MG63 (cell line): ENCODE results near the gene KLF11. TPM values are rescaled to one million over a fixed set of nuclear protein-coding genes. Genes with fewer than 3 reads are reported as not detected.
"Not testable (repeated sequence)": the region's sequence is repeated elsewhere in the genome, so short reads cannot be mapped to it uniquely, and the experiment has no call there.

Source experiments
- DNase-seq: peaks from one replicate; pipeline ENCODE4 v3.0.0-alpha.2; 2020
- H3K27me3 ChIP-seq: fragments of 250-450 bp; sonication (Bioruptor Pico); 2 replicates; pipeline ENCODE4 v1.5.1; 2020; ENCODE audit warnings: mild to moderate bottlenecking, moderate library complexity
- H3K36me3 ChIP-seq: fragments of 250-450 bp; sonication (Bioruptor Pico); 2 replicates; pipeline ENCODE4 v1.5.1; 2020; ENCODE audit warnings: mild to moderate bottlenecking, moderate library complexity
- H3K4me3 ChIP-seq: fragments of 250-450 bp; sonication (Bioruptor Pico); 2 replicates; pipeline ENCODE4 v1.5.1; 2020; ENCODE audit warnings: mild to moderate bottlenecking, moderate library complexity
- H3K9me3 ChIP-seq: fragments of 250-450 bp; sonication (Bioruptor Pico); 2 replicates; pipeline ENCODE4 v1.5.1; 2020; ENCODE audit warnings: mild to moderate bottlenecking, moderate library complexity
- total RNA-seq: library from RNA; depleted of rRNA; stranded (reverse); fragments of >200 nt; shearing (Covaris generic); gene quantifications from 2 replicates; pipeline ENCODE4 v1.2.3, GENCODE V29; 2014; ENCODE audit warnings: low replicate concordance

KLF11 gene
- total RNA-seq, 1 experiment from 2014 or later, result 2.0 TPM

- no peak overlapping the region for H3K4me3 ChIP-seq
- no peak for DNase-seq
- no peaks in the 10 kb centered on the region for H3K9me3 ChIP-seq
- no peaks in the 10 kb centered on the region for H3K27me3 ChIP-seq
- H3K36me3 ChIP-seq, result no peaks in the 10 kb centered on the region
Measured at GRCh38 chr2:10016001-10016801, 27.1 kb upstream of the KLF11 start.

DNA sequence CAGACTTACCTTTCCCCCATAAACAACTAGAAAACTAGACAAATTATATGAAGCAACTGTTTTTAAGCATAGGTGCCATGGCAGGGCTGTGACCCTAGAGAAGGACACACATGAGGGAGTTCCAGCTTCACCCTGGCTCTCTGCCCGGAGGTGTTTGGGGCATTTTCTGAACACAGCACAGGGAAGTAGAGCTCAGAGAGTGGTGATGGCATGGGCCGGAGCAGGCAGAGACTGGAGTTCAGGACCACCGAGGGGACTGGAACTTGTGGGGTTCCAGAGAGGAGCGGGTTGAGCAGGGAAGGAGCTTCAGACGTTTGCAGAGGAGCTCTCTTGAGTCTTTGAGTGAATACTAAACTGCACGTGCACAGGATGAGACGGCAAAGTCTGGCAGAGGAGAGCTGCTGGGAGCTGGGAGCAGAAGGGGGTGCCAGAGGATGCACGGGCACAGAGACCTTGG, 26.5 kb upstream of the KLF11 start:
- no peaks in the 10 kb centered on the region for H3K9me3 ChIP-seq
- no peaks in the 10 kb centered on the region for H3K36me3 ChIP-seq
- no peak for DNase-seq
- H3K27me3 ChIP-seq, result no peaks in the 10 kb centered on the region
- no peak overlapping the region for H3K4me3 ChIP-seq

DNA sequence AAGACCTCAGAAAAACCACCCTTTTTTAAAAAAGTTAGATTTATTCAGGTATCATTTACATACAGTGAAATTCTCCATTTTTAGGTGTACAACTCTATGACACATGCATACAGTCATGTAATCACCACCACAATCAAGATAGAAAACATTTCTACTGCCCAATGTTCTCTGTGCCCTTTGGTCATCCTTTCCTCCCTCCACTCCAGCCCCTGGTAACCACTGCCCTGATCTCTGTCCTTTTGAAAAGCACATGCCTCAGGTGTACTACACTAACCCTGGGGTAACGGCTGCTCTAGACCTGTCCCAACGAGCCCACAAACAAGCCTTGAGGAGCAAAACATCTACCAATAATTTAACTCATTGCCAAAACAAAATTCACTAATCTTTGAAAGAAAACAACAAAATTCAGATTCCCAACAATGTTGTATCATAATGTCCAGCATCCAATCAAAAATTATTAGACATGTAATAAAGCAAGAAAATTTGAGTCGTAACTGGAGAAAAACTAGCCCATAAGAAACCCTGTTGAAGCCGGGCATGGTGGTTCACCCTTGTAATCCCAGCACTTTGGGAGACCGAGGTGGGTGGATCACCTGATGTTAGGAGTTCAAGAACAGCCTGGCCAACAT, 25.9 kb upstream of the KLF11 start:
- H3K4me3 ChIP-seq, result no peak overlapping the region
- no peaks in the 10 kb centered on the region for H3K36me3 ChIP-seq
- DNase-seq, result no peak
- H3K9me3 ChIP-seq, result no peaks in the 10 kb centered on the region
- H3K27me3 ChIP-seq, result no peaks in the 10 kb centered on the region

GRCh38 chr2:10019174-10019573, 24.2 kb upstream of the KLF11 start:
- no peak for DNase-seq
- Histone ChIP-seq H3K27me3 (no peaks in the 10 kb centered on the region), H3K9me3 (no peaks in the 10 kb centered on the region), H3K4me3 (no peak overlapping the region), H3K36me3 (no peaks in the 10 kb centered on the region)

GRCh38 chr2:10019602-10020400, 23.5 kb upstream of the KLF11 start:
- Histone ChIP-seq H3K4me3 (no peak overlapping the region), H3K27me3 (no peaks in the 10 kb centered on the region), H3K36me3 (no peaks in the 10 kb centered on the region), H3K9me3 (no peaks in the 10 kb centered on the region)
- DNase-seq, result no peak

- no peaks in the 10 kb centered on the region for H3K36me3 ChIP-seq
- no peak overlapping the region for H3K4me3 ChIP-seq
- H3K27me3 ChIP-seq, result no peaks in the 10 kb centered on the region
- H3K9me3 ChIP-seq, result no peaks in the 10 kb centered on the region
- DNase-seq, result no peak
Measured at GRCh38 chr2:10022041-10022421, 21.3 kb upstream of the KLF11 start.

GRCh38 chr2:10022445-10022844, 20.9 kb upstream of the KLF11 start:
- Histone ChIP-seq H3K27me3 (no peaks in the 10 kb centered on the region), H3K9me3 (no peaks in the 10 kb centered on the region), H3K36me3 (no peaks in the 10 kb centered on the region), H3K4me3 (no peak overlapping the region)
- no peak for DNase-seq

DNA sequence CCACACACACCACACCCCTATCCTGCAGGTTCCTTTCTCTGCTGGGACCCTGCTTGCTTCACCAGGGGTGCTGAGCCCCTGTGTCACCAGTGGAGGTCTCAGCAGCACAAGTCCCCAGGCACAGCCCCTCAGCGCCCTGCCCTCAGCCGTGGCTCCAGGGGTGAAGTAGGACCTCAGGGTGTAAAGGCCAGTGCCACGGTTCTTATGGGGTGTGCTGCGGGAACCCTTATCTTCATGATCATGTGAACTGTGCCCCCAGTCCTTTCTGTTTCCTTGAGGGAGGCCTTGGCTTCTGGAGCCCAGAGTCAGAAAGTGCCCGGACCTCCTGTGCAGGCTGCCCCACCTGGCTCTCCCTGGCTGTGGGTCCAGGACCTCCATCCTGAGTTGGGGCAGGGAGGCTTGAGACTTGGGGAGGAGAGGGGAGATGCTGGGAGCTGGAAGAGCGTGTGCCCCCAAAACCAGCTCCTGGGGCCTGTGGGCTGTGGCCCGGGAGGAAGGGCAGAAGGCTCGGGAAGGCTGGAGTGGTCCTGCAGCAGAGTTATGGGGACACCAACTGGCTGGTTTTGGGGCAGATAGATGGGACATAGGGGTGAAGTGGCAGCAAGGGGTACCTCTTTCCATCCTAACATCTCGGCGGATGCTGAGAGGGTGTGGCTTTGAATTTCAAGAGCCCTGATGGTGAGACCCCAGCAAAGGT, 20.2 kb upstream of the KLF11 start:
- H3K36me3 ChIP-seq, result no peaks in the 10 kb centered on the region
- H3K27me3 ChIP-seq, result no peaks in the 10 kb centered on the region
- H3K9me3 ChIP-seq, result no peaks in the 10 kb centered on the region
- no peak overlapping the region for H3K4me3 ChIP-seq
- DNase-seq, result no peak

GRCh38 chr2:10026940-10027569, 16.3 kb upstream of the KLF11 start:
- Histone ChIP-seq H3K36me3 (no peaks in the 10 kb centered on the region), H3K4me3 (no peak overlapping the region), H3K9me3 (no peaks in the 10 kb centered on the region), H3K27me3 (no peaks in the 10 kb centered on the region)
- no peak for DNase-seq

DNA sequence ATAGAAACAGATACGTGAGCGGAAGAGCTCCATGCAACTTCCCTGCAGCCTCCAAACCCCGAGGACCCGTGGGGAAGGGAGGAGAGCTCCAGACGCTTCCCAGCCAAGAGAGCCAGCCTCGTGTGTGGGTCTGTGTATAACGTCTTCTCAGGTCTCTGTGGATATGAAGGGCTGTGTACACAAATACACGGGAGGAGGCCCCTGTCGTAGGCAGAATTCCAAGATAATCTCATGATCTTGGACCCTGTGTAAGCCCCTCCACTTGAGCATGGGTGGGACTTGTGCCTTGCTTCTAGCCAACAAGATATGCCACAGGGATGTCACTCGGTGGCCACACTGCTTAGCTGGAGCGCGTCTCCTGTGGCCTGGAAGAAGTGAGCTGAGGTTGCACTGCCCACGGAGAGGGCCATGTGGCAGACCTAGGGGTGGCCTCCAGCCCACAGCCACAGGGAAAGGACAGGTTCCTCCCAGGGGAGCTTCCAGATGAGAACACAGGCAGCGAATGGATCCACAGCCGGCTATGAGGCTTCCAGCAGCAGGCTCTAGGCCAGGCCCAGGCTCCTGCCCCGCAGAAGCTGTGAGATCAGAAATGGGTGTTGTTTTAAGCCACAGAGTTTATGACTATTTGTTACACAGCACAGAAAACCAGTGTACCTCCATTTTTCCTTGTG, 15.6 kb upstream of the KLF11 start:
- Histone ChIP-seq H3K9me3 (no peaks in the 10 kb centered on the region), H3K4me3 (no peak overlapping the region), H3K27me3 (no peaks in the 10 kb centered on the region), H3K36me3 (no peaks in the 10 kb centered on the region)
- no peak for DNase-seq

- no peaks in the 10 kb centered on the region for H3K9me3 ChIP-seq
- H3K36me3 ChIP-seq, result no peaks in the 10 kb centered on the region
- no peaks in the 10 kb centered on the region for H3K27me3 ChIP-seq
- no peak overlapping the region for H3K4me3 ChIP-seq
- no peak for DNase-seq
Measured at GRCh38 chr2:10028407-10028987, 14.9 kb upstream of the KLF11 start.

DNA sequence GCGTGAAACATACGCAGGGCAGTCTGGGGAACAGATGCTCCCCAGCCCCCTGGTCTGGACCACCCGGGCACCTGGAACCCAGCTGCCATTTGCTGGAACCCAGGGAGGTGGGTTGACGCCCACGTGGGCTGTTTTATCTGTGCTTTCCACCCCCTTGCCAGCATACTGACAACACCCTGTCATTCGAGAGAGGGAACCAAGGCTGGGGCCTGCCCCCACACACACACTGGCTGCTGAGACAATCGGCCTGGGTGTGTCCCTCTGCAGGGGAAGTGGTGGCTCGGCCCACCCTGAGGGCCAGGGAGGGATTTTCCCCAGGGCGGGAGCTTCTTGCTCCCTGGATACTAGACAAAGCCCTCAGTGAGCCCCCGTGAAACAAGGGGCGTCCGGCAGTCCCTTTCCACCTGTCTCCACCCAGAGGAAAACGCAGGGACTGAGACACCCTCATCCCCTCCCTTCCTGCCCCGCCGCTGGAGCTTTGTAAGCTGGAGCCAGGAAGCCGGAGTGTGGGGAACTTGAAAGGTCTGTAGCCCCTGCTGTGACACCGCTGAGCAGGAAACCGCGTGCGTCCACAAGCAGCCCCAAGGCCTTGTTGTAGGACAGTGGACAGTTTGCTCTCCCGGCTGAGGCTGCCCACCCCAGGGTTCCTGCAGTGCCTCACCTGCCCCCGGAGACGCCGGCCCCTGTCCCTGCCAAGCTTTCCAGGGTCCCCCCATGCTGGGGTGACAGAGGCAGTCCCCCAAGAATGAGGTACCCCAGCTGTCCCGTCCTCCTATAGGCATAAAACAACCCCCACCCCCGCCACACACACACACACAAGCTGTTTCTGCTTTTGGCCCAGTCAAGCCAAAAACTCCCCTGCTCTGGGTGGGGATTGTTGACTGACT, 14.1 kb upstream of the KLF11 start:
- DNase-seq, result no peak
- Histone ChIP-seq H3K36me3 (no peaks in the 10 kb centered on the region), H3K27me3 (no peaks in the 10 kb centered on the region), H3K4me3 (no peak overlapping the region), H3K9me3 (no peaks in the 10 kb centered on the region)

DNA sequence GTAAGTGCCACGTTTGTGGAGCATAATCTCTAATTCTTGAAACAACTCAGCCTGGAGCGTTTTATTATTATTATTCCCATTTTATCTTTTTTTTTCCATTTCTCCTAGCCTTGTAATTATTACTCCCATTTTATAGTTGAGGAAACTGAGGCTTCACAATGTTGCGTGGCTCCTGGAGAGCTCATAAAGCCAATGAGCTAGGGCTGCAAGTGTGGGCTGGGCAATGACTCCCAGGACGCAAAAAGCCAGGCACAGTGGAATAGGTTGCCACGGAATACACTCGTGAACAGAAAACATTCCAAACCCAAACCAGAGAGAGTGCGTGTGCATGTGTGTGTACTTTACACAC, 13.5 kb upstream of the KLF11 start:
- H3K4me3 ChIP-seq, result no peak overlapping the region
- no peaks in the 10 kb centered on the region for H3K36me3 ChIP-seq
- no peaks in the 10 kb centered on the region for H3K9me3 ChIP-seq
- no peak for DNase-seq
- no peaks in the 10 kb centered on the region for H3K27me3 ChIP-seq

DNA sequence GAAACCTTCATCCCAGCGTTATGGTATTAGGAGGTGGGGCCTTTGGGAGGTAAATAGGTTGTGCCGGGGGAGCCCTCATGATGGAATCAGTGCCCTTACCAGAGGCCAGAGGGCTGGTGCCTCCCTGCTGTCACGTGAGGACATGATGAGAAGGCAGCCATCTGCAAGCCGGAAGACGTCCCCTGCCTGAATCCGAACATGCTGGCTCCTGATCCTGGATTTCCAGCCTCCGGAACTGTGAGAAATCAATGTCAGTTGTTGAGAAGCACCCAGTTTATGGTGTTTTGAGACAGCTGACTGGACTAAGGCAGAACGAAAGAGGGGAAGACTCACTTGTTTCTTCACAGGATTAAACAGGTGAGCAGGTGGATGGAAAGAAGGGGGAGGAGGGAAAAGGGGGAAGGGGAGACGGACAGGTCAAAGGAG, 13.0 kb upstream of the KLF11 start:
- Histone ChIP-seq H3K36me3 (no peaks in the 10 kb centered on the region), H3K4me3 (no peak overlapping the region), H3K9me3 (no peaks in the 10 kb centered on the region), H3K27me3 (no peaks in the 10 kb centered on the region)
- DNase-seq, result no peak

DNA sequence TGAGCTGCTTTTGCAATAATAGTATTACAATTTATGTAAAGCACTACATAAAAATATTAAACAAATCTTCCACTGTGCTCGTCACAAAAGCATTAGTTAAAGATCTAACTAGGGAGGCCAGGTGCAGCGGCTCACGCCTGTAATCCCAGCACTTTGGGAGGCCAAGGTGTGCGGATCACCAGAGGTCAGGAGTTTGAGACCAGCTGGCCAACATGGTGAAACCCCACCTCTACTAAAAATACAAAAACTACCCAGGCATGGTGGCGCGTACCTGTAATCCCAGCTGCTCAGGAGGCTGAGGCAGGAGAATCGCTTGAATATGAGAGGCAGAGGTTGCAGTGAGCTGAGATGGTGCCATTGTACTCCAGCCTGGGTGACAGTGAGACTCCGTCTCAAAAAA, 12.6 kb upstream of the KLF11 start:
- not testable (repeated sequence) for DNase-seq, H3K36me3 ChIP-seq, H3K4me3 ChIP-seq, H3K27me3 ChIP-seq, H3K9me3 ChIP-seq
